HG03025 (cell line): Measurements from ENCODE around the gene ADISSP.

Experiments
- ATAC-seq: cut with Tn5 transposase; IDR thresholded peaks from one replicate; pipeline ENCODE4 v1.9.1; 2021; ENCODE audit warnings: mild to moderate bottlenecking, moderate library complexity; ENCODE audit not compliant: unreplicated experiment, low FRiP score

The ADISSP gene

DNA sequence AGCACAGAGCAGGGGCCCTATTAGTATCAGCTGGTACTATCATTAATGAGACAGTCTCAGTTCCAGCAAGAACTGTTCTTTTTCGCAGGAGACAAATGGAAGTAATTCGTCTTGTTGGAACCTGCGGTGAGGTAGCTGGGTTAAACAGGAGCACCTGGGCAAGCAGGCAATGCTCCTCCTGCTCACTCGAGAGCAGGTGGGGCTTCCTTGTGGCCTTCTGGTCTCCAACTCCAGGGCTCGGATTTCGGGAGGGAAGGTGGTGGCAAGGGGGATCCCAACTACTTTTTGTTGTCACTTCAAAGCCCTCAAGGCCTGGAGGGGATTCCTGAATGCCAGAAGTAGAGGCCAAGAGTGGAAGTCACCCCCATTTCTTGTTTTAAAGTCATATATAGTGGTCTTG lies 15.0 kb upstream of the ADISSP start:
- no peak for ATAC-seq

DNA sequence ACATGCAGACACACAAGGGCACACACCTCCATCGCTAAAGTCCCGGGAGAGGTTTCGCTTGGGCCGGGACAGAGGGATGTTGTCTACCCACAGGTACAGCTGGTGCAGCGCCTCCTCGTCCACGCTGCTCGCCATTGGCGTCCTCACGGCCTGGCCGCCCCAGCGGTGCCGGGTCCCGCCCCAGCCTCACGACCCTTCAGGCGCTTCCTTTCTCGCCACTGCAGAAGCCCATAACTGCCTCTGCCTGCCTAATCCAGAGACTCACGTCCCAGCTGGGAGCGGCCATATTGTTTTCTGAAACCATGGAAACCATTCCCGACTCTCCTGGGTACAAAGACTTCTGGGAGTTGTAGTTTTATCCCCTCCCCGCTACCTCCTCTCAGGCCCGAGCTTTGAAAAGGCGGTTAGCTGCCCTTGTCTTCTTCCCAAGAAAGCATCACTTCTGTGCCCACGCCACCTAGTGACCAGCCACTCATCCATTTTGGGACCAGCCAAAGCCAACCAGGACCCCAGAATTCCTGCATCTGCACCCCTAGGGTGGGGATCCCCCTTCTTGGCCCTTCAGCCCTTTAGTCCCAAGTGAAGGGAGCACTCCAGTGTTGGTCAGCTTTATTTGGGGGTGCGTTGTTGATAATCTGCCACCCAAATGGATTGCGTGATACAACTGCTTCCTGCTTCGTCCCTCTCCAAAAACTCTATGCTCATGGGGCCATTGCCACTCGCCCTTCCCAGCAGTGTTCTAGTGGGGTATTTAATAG lies 13.8 kb upstream of the ADISSP start, which contains the start of gene SPEF1:
SPEF1 (minus strand) TSS at position 296 of the 758 bp plus-strand sequence; CDS start at position 135, 161 bp downstream.
- ATAC-seq = peak; percentile 55

DNA sequence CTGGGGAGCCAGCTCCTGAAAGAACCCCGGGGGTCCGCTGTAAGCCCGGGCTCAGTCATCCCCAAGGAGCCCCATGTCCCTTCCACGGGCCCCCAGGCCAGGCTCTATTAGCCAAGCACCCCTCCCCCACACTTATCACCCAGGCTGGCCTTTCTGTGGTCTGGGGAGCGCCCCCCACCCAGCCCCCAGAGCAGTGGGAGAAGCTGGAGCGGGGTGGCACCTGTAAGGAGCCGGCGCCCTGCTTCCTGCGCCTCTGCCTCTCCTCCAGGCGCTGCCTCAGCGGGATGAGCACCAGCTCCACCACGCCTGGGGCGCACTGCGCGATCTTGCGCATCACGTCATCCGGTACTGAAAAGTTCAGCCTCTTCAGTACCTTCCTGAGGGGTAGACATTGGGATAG lies 11.4 kb upstream of the ADISSP start:
- ATAC-seq = no peak

DNA sequence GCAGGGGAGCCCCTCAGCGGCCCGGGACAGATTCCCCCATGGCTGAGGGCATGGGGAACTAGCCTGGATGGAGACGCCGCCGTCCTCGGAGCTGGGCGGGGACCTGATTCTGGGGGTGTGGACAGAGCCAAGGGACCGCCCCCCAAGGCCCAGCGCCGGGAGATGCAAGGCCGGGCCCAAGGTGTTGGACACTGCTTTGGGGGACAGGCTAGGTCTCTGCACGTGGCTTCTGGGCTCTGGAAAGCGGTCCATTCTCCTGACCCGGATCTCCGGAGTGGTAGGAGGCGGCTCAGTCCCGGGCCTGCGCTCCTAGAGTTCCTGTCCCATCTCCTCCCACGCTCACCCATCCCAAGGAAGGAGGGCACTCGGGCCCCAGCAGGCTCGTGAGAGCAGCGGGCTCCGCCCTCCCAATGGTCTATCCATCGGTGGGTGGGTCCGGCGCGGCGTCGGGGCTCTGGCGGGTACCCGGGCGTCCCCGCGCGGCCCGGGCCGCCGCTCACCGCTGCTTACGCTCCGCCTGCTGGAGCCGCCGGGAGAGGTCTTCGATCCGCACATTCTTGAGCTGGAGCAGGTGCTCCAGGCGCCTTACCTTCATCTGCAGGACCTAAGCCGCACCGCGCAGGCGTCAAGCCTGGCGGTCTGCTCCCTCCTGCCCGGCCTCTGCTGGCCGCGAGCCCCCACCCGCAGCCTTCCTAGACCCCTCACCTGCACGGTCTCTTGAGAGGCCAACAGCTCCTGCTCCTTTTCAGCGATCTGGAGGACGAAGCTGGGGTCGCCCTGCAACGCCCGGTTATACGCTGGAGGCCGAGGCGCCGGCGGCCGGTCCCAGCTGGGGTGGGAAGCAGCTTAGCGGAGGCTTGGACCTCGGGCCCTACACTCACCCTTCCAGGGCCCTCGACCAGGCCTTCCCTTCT lies 10.4 kb upstream of the ADISSP start:
- ATAC-seq = no peak

DNA sequence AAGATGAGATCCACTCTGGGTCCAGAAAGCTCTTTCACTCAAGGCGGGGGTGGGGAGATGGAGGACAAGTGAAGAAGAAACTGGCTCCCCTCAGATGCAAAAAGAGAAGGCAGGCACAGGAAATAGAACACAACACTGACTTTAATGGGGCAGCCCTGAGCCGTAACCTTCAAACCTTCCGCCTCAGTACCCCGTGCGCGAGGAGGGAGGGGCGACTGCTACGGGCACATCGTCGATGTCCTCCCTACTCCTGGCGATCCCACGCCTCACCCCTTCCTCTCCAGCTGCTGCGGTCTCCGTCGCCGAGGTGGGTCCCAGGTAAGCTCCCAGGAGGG lies 9.8 kb upstream of the ADISSP start:
- ATAC-seq = no peak

DNA sequence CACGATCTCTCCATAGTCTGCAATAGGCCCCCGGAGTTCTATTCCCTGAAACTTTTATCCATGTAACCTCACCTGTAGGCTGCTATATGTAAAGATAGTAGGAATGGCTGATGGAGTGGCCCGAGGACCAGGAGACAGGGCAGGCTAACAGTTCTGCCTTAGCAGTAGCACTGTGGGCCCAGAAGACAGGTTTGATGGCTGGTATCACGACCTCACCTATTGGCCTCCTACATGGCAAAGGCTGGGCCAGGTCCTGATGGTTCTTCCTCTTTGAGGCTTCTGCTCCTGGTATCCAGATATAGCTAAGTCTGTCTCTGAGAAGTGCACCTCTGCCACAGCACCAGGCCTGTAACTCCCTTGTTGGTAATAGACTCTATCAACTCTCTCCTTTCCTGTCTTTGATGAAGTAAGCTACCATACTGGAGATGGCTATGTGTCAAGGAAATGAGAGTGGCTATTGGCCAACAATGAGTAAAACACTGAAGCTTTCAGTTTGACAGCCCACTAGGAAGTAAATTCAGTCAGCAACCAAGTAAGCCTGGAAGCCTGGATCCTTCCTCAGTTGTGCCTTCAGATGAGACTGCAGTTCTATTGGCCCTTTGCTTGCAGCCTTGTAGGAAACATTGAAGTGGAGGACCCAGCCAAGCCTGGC lies 8.0 kb upstream of the ADISSP start:
- no peak for ATAC-seq

DNA sequence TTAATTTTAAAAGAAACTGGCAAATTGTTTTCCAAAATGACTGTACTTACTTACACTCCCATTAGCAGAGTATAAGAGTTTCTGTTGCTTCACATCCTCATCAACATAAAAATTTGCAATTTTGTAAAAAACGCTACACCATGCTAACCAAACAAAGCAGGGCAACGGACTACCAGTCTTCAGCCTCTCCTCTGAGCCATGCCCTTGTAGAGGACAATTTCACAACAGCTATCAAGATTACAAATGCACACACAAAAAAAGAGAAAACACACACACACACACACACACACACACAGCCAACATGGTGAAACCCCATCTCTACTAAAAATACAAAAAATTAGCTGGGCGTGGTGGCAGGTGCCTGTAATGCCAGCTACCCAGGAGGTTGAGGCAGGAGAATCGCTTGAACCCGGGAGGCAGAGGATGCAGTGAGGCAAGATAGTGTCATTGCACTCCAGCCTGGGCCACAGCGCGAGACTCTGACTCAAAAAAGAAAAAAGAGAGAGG lies 4.1 kb upstream of the ADISSP start:
- no peak for ATAC-seq

DNA sequence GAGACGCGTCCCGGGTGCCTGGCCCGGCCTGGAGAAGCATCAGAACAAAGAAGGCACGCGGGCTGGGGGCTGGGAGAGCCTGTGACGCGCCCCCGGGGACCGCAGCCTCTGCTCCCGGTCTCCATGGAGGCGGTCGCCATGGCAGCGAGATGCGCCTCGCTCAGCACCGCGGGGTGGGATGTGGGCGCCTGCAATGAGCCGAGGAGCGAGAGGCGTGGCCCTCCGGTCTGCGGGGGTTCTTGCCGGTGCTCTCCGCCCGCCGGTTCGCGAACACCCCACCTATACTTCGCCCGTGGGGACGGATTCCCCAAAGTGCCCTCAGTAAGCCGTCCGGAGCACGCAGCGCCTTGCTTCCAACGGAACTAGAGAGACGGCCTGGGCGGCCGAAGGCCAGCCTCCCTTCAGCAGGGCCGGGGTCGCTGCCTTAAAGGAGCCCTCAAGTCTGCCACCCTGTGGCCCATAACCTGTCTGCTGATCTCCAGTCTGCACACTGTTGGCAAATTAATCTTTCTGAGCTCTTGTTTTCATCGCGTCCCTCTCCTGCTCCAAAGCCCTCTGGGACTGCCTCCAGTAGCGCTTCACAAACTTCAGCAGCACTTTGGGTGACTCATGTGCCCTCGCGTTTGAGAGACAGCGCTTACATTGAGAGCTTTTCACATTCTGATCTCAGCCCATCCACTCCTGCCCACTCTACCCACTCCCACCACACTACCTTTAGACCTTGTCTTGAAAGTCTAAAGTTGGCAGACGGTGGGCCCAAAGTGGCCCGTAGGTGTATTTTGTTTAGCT lies 983 bp upstream of the ADISSP start:
- ATAC-seq = peak; percentile 44

DNA sequence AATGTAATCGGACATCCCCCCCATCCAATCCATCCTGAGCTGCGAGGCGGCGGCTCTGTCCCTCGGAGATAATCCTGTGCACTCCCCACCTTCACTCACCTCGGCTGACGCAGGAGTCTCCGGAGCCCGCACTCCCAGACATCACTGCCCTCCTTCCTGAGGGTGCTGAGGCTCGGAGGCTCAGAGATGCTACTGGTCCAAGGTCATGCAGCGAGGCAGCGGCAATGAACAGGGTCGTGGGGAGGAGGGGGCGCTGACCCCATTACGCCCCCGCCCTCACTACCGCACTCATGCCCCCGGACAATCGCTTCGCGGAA lies 485 bp downstream of the ADISSP start:
- no peak for ATAC-seq

DNA sequence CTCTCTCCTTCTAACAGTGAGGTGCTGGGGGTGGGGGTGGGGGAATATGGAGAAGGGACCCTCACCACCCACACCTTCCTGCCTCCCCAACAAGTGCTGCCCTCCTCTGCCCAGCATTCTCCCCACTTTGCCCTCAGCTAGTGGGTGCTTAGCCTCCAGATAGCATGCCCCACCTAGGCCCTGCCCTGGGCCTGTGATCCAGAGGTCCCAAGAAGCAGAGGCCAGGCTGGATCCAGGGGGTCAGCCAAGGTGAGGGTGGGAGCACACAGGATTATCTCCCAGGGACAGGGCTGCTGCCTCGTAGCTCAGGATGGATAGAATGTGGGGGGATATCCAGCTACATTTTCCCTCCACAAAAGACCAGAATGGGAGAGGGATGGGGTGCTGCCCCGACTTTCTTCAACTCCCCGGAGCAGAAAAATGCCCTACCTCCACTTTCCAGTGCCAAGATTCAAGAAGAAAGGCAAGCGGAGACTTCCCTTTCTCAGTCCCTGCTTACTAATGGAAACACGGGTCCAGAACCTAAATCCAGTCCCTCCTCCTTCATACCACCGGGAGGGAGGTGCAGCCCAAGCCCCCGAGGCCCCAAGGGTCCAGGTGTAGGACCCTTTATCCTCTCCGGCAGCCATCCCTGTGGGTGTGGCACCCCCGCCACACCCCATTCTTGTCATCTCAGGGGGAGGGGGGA lies 987 bp downstream of the ADISSP start:
- no peak for ATAC-seq

DNA sequence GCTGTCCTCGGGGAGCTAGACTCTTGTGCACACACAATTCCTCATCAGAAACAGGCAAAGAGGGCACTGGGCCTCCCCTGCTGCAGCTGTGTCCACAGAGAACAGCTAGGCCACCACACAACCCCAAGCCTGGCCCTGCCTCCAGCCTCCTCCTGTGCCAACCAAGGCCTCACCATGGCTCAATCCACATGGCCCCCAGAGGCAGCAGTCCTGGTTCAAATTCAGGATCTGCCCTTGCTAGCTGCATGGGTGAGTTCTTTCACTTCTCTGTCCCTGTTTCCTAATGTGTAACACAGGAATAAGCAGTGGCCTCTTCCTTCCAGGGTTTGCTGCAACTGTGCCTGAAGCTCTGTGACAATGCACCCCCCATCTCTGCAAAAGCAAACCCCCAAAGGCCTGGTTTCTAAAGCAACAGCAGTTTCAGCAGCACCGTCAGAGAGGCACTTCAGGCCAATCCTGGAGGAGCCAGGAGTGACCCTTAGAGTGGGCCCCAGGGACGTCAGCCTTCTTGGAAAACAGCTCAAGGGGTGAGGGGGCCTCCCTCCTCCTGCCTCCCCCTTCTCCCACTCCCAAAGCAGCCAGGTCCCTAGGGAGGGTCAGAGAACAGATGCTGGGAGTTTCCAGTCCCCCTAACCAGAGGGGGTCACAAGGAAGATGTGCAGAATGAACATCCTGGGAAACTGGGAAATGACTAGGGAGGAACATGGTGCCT lies 2.2 kb downstream of the ADISSP start:
- no peak for ATAC-seq

DNA sequence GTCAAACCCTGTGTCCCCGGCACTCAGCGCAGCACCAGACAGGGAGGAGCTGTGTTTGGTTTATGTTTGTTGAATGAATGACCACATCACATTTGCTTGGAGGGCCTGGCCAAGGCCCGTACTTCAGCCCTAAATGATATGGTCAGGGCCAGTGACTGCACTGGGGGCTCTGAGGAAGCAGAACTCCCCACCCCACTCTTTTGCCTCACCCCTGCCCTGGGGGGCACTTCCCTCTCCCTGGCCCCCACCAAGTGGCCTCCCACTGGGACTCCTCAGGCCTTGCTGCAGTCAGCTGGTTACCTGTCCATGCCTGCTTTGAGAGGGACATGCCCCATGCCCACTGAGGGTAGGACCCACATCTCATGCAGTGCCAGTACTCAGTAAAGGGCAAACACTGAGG lies 2.9 kb downstream of the ADISSP start:
- no peak for ATAC-seq

DNA sequence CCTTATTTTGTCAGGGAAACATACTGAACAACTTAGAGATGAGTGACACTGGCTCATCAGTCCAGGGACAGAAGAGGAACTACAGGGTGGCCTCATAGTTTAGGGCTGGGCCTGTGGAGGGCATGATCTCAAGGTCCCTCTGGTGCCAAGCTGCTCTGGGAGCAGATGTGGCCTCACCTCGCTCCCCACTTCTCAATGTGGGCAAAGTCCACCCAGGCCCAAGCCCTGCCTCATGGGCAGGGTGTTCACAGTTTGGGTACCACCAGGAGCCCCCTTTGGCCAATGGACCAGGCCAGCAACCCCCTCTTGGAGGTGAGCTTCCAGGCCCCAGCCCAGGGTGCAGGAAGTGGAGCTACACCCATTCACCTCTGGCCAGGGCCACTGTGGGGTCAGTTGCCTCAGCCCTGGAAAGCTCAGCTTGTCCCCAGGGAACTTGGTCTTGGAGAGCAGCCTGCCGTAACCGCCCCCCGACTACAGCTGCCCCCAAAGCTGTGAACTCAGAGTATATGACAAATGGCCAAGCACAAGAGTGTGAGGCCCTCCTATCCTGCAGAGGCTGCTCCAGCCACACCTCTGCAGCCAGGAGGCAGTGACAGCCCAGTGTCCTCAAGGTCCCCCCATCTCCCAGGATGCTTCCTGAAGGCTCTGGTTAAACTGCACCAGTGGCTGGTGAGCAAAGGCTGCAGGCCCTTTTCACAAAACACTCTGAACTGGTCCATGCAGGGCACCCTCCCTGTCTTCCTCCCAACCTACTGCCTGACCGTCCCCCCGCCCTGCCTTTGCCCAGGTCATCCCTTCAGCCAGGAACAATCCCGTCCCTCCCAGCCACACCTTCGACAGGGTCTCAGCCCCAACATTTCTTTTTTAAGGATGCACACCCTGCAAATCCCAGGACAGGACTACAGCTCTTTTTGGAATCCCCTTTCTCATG lies 3.6 kb downstream of the ADISSP start:
- ATAC-seq = no peak

DNA sequence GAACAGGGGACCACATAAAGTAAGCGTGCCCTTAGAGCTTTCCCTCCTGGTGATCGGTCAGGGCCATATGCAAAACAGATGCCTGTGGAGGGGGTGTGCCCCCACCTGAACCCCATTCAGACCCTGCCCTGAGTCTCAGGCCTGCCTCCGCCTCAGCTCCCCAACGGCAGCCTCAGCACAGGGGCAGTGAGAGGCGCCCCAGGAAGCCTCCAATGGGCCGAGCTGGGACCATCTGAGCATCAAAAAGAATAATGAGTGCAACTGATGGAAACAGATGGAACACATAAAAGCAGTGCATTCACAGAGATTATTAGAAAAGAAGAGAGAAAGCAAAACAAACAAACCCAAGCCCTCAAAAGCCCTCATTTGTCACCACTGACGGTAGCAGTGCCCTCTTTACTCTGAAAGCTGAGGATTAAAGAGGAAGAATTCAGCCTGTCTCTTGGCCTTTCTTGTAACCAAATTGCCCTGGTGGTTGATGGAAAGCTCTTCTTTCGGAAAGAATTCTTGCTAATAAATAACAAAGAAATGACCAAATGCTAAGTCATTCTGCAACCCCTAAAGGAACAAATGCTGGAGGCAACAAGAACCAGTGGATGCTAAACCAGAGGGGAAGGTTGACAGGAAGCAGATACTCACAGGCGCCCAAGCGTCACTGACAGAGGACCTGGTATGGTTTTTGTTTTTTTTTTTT lies 6.8 kb downstream of the ADISSP start:
- ATAC-seq = no peak

DNA sequence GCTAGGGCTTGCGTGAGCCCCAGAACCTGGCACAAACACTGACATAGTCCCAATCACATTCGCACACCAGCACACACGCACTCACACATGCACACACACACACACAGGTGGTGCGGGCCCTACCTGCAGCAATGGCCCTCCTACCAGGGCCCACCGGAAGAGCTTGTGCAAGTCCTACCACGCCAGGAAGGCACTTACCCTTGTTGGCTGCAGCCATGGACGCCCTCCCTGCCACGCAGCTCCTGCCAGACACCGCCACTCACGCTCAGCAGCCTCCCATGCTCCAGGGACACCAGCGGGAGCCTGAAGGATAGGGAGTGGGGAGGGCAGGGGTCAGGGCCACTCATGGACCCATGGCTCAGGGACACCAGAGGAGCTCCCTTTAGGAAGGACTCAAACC lies 7.7 kb downstream of the ADISSP start:
- no peak for ATAC-seq

DNA sequence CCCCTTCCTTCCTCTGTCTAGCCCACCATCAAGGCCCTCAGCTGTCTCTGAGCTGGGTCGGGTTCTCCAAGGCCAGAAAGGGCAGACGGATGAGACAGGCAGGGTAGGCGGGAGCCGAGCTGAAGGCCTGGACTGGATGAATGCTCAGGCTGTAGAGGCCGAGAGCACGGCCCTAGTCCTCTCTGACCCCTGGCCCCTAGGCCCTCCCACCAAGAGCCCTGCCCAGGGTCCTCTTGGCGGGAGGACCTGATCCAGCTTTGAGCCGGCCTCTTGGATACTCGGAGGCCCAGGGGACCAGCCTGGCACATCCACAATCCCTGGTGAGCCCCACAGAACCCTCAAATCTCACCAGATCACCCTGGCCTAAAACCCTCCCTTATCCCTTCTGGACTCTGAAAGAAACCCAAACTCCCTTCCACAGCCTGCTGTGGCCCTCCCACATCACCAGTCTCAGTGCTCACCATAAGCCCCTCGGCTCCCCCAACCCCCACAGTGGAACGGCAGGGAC lies 8.2 kb downstream of the ADISSP start:
- ATAC-seq = no peak

DNA sequence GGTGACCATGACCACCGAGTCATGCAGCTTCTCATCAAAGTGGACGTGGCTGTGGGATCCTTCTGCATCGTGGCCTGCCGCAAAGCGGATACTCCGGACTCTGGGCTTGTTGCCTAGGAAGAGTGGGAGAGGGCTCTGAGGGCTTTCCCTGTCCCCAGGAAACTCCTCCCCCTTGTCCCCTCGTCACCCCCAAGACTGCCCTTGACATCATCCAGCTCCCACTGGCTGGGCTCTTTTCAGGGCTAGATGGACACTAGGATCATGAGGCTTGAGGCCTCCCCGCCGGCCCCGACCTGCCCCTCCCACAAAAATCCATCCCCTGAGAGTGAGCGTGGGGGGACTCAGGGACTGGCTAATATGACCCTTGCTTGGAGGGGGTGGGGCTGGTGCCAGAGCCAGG lies 9.0 kb downstream of the ADISSP start:
- ATAC-seq = no peak
